Measurements from ENCODE around the gene IL18BP. TPM values are rescaled to one million over a fixed set of nuclear protein-coding genes. Genes with fewer than 3 reads are reported as not detected.

Gene IL18BP
- total and polyA plus RNA-seq, 9 of the 15 experiments (the other 6 are each of a cell fraction or from before 2014, with no cell fraction given), result 0.34 to 9.4 (median 3.2) TPM

DNA sequence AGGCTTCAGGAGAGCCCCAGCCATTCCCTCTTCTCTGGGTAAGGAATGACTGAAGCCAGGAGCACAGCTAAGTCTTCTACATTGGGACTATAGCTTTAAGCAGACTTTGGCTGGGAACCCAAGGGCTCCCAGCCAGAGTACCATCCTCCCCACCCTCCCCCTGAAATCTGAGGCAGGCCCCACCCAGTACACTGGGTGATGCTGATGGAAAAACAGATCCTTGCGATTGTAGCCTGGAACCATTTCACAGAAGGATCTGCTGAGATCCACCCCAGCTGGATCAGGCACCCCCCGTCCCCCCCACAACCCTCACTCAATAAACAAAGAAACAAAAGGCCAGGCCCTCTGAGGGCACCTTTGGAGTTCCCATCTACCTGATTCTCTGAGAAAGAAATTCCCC, 39.8 kb downstream of the IL18BP start (continued):
- TF ChIP-seq, protein P1, sequence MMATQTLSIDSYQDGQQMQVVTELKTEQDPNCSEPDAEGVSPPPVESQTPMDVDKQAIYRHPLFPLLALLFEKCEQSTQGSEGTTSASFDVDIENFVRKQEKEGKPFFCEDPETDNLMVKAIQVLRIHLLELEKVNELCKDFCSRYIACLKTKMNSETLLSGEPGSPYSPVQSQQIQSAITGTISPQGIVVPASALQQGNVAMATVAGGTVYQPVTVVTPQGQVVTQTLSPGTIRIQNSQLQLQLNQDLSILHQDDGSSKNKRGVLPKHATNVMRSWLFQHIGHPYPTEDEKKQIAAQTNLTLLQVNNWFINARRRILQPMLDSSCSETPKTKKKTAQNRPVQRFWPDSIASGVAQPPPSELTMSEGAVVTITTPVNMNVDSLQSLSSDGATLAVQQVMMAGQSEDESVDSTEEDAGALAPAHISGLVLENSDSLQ (IDR thresholded peaks at IDR 0.05), result no peak
- TF ChIP-seq, protein P2, sequence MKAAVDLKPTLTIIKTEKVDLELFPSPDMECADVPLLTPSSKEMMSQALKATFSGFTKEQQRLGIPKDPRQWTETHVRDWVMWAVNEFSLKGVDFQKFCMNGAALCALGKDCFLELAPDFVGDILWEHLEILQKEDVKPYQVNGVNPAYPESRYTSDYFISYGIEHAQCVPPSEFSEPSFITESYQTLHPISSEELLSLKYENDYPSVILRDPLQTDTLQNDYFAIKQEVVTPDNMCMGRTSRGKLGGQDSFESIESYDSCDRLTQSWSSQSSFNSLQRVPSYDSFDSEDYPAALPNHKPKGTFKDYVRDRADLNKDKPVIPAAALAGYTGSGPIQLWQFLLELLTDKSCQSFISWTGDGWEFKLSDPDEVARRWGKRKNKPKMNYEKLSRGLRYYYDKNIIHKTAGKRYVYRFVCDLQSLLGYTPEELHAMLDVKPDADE (conservative IDR thresholded peaks at IDR 0.05; ENCODE audit: control insufficient read depth, low read depth, low read length), result no peak
- no peak for TF ChIP-seq ZBED1 (IDR thresholded peaks at IDR 0.05)
- TF ChIP-seq, protein P3, sequence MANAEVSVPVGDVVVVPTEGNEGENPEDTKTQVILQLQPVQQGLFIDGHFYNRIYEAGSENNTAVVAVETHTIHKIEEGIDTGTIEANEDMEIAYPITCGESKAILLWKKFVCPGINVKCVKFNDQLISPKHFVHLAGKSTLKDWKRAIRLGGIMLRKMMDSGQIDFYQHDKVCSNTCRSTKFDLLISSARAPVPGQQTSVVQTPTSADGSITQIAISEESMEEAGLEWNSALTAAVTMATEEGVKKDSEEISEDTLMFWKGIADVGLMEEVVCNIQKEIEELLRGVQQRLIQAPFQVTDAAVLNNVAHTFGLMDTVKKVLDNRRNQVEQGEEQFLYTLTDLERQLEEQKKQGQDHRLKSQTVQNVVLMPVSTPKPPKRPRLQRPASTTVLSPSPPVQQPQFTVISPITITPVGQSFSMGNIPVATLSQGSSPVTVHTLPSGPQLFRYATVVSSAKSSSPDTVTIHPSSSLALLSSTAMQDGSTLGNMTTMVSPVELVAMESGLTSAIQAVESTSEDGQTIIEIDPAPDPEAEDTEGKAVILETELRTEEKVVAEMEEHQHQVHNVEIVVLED (CRISPR knock-in tag; IDR thresholded peaks at IDR 0.05), result no peak
- no peak for TF ChIP-seq ZNF75A (CRISPR knock-in tag; IDR thresholded peaks at IDR 0.05)
- TF ChIP-seq NCOA6 (IDR thresholded peaks at IDR 0.05), result no peak
- no peak for TF ChIP-seq HCFC1 (IDR thresholded peaks at IDR 0.05; ENCODE audit: low read depth, low read length)
- TF ChIP-seq ZEB2 (IDR thresholded peaks at IDR 0.05), result no peak
